ENCODE measurements around the gene HJURP.

Gene HJURP

GRCh38 chr2:233813236-233814055 lies 40.9 kb downstream of the HJURP start:
- no peak for DNase-seq

- no peak for DNase-seq
These were observed 42.6 kb downstream of the HJURP start for GRCh38 chr2:233811732-233812131.

- DNase-seq = no peak
These were observed 43.2 kb downstream of the HJURP start for GRCh38 chr2:233811087-233811486.

- no peak for DNase-seq
These were observed 44.0 kb downstream of the HJURP start for GRCh38 chr2:233810385-233810784.

GRCh38 chr2:233807966-233808935 lies 46.1 kb downstream of the HJURP start:
- DNase-seq = no peak

- DNase-seq = no peak
These were observed 47.0 kb downstream of the HJURP start for GRCh38 chr2:233807215-233807865.

GRCh38 chr2:233803994-233804393 lies 50.3 kb downstream of the HJURP start:
- DNase-seq = no peak

GRCh38 chr2:233803292-233803911 lies 50.9 kb downstream of the HJURP start:
- DNase-seq = no peak

GRCh38 chr2:233802132-233802815 lies 52.1 kb downstream of the HJURP start:
- no peak for DNase-seq

- no peak for DNase-seq
These were observed 52.8 kb downstream of the HJURP start for GRCh38 chr2:233801357-233802131.

- DNase-seq = no peak
These were observed 54.1 kb downstream of the HJURP start for GRCh38 chr2:233800208-233800607.

GRCh38 chr2:233799716-233800115 lies 54.6 kb downstream of the HJURP start:
- DNase-seq = no peak

- DNase-seq = no peak
These were observed 55.2 kb downstream of the HJURP start for GRCh38 chr2:233799087-233799665.

- DNase-seq = no peak
These were observed 55.8 kb downstream of the HJURP start for GRCh38 chr2:233798335-233799086.

GRCh38 chr2:233796254-233796653 lies 58.1 kb downstream of the HJURP start:
- DNase-seq = no peak

- DNase-seq = no peak
These were observed 58.6 kb downstream of the HJURP start for GRCh38 chr2:233795735-233796171.

GRCh38 chr2:233794128-233794658 lies 60.1 kb downstream of the HJURP start:
- no peak for DNase-seq

- no peak for DNase-seq
These were observed 60.7 kb downstream of the HJURP start for GRCh38 chr2:233793465-233794127.

GRCh38 chr2:233792720-233793119 lies 61.6 kb downstream of the HJURP start:
- DNase-seq = no peak

Data from COR-L47 (cell line).